ENCODE data around the gene MCEE. TPM values are rescaled to one million over a fixed set of nuclear protein-coding genes. Genes with fewer than 3 reads are reported as not detected.
A peak's percentile ranks its signal among the peaks of the same experiment; 100 is the strongest.
"Not testable (repeated sequence)": the region's sequence is repeated elsewhere in the genome, so short reads cannot be mapped to it uniquely, and the experiment has no call there.

Gene MCEE
- total RNA-seq, 2 donors from 2014 or later, result 17.2 to 27.5 TPM

- Histone ChIP-seq H3K27ac (no peak overlapping the region), H3K27me3 (no peaks in the 10 kb centered on the region), H3K4me1 (peaks cover 0 to 16% of the 10 kb centered on the region in 2 donors), H3K4me3 (no peak overlapping the region), H3K36me3 (peaks cover 76% of the 10 kb centered on the region), H3K9me3 (no peaks in the 10 kb centered on the region)
- TF ChIP-seq CTCF (IDR thresholded peaks at IDR 0.05), result no peak
- no peak for DNase-seq (ENCODE audit: low spot score)
Observed at GRCh38 chr2:71136174-71136573, 6.1 kb upstream of the MCEE start.

- no peaks in the 10 kb centered on the region for H3K9me3 ChIP-seq
- peaks cover 52% of the 10 kb centered on the region for H3K36me3 ChIP-seq
- no peak for DNase-seq (ENCODE audit: low spot score)
- no peak for TF ChIP-seq CTCF (IDR thresholded peaks at IDR 0.05)
- peaks cover 0 to 25% of the 10 kb centered on the region in 2 donors for H3K4me1 ChIP-seq
- no peak overlapping the region for H3K4me3 ChIP-seq
- H3K27ac ChIP-seq, result no peak overlapping the region
- no peaks in the 10 kb centered on the region for H3K27me3 ChIP-seq
Observed at GRCh38 chr2:71133603-71134002, 3.6 kb upstream of the MCEE start.

- DNase-seq (ENCODE audit: low spot score); H3K27me3 ChIP-seq; H3K9me3 ChIP-seq: not testable (repeated sequence)
- Histone ChIP-seq H3K4me1 (peaks cover 0 to 39% of the 10 kb centered on the region in 2 donors), H3K4me3 (peak overlapping the region; percentile 82 to 97), H3K36me3 (peaks cover 33% of the 10 kb centered on the region), H3K27ac (peak overlapping the region in 1 of 2 donors; percentile 91)
Observed at GRCh38 chr2:71131387-71132166, 1.5 kb upstream of the MCEE start.

GRCh38 chr2:71130905-71131244, 846 bp upstream of the MCEE start:
- DNase-seq (ENCODE audit: low spot score), result no peak
- Histone ChIP-seq H3K27ac (peak overlapping the region; percentile 91 to 96), H3K4me3 (peak overlapping the region; percentile 82 to 97), H3K36me3 (peaks cover 26% of the 10 kb centered on the region), H3K9me3 (no peaks in the 10 kb centered on the region), H3K4me1 (peaks cover 0 to 39% of the 10 kb centered on the region in 2 donors), H3K27me3 (no peaks in the 10 kb centered on the region)
- no peak for TF ChIP-seq CTCF (IDR thresholded peaks at IDR 0.05)

GRCh38 chr2:71129902-71130151, 202 bp downstream of the MCEE start:
- Histone ChIP-seq H3K27me3 (no peaks in the 10 kb centered on the region), H3K4me1 (peaks cover 0 to 39% of the 10 kb centered on the region in 2 donors), H3K9me3 (no peaks in the 10 kb centered on the region), H3K27ac (peak overlapping the region; percentile 91 to 96), H3K4me3 (peak overlapping the region; percentile 82 to 97), H3K36me3 (peaks cover 16% of the 10 kb centered on the region)
- DNase-seq (ENCODE audit: low spot score), result no peak
- TF ChIP-seq CTCF (IDR thresholded peaks at IDR 0.05), result no peak

- Histone ChIP-seq H3K4me3 (peak overlapping the region; percentile 82 to 97), H3K27me3 (no peaks in the 10 kb centered on the region), H3K4me1 (peaks cover 0 to 39% of the 10 kb centered on the region in 2 donors), H3K36me3 (peaks cover 12% of the 10 kb centered on the region), H3K27ac (peak overlapping the region; percentile 91 to 96), H3K9me3 (no peaks in the 10 kb centered on the region)
- TF ChIP-seq CTCF (IDR thresholded peaks at IDR 0.05), result no peak
- no peak for DNase-seq (ENCODE audit: low spot score)
Observed at GRCh38 chr2:71129114-71129901, 721 bp downstream of the MCEE start.
